HG02852 (cell line): ENCODE data around the gene SCARB1.

ENCODE experiments used
- ATAC-seq: cut with Tn5 transposase; IDR thresholded peaks from one replicate; pipeline ENCODE4 v1.9.1; 2021; ENCODE audit warnings: mild to moderate bottlenecking, moderate library complexity; ENCODE audit not compliant: unreplicated experiment

The SCARB1 gene

DNA sequence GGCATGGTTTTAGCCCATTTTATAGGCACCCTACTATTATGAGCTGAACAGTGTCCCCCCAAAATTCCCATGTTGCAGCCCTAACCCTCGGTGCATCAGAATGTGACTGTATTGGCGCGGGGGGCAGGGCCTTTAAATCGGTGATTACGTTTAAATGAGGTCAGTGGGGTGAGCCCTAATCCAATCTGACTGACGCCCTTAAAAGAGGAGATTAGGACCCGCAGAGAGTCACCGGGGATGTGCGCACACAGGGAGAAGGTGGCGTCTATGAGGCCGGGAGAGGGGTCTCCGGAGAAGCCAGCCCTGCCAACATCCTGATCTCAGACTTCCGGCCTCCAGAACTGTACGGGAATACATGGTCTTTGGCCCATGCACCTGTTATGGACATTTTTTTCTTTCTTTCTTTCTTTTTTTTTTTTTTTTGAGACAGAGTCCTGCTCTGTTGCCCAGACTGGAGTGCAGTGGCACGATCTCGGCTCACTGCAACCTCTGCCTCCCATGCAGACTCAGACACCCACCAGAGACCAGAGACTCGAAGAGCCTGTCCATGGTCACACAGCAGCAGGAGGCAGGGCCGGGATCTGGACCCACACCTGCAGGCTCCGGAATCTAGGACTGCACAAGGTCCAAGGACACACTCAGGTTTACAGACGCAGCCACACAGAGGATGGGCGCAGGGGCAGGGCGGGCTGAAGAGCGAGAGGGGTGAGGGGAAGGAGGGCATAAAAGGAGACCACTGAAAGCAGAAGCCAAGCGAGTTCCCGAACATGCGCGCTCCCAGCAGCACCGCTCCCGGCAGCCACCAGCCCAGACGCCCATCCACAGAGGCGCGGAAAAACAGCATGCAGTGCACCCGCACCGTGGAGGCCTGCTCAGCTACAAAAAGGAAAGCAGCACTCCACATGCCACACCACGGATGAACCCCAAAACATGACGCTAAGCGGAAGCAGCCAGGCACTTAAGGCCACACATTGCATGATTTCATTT lies 19.0 kb downstream of the SCARB1 start:
- ATAC-seq, result no peak

DNA sequence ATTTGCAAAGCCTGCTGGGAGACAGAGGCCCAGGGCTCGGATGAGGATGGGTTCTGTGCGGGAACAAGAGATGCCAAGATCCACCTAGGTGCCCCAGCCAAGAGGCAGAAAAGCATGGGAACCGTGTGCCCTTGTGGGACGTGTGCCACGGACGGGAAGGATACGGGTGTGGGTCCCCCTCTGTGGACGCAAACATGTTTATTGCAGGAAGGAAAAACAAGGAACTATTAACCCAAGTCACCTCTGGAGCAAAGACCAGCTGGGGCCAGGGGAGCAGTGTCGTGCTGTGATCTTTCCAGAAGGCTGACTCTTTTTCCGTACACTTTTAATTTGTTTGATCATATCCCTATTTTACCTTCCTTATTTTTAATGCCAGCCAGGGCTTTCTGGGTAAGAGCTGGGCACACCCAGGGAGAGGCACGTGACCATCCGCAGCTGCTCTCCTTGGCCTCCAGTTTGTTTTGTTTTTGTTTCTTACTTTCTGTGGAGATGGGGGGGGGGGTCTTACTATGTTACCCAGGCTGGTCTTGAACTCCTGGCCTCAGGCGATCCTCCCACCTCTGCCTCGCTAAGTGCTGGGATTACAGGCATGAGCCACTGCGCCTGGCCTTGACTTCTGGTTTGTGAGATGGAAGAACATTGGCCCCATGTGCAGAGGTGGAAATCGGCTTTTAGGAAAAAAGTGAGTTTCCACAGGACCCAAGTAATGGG lies 20.7 kb downstream of the SCARB1 start:
- ATAC-seq, result no peak

DNA sequence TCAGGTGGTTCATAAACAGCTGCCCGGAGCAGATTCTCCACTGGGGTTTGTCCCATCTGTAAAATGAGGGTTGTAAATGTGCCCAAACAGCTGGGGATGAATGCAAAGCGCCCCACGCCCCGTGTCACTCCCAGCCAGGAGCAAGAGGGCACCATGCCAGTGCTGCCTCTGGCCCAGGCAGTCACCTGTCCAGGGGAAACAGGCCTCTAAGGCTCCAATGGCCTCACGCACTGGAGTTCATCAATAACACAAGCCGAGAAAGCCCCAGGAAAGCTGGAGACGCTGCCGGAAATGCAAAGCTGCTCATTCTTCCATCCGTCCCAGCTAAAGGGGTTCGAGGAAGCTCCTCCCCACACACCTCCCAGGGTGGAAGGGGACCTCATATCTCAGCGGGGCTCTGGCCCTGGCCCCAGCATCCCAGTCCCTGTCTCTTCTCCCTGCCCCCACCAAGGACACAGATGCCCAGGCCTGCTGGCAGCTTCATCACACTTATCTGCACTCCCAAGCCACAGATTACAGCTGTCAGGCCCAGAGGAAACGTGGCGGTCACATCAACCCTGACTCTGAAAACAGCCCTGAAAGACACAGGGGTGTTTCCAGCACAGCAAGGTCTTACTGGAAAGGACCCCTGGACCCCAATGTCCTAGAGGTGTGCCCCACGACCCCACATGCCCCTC lies 21.5 kb downstream of the SCARB1 start:
- no peak for ATAC-seq

- no peak for ATAC-seq
Measured at GRCh38 chr12:124841558-124841945, 22.1 kb downstream of the SCARB1 start.

GRCh38 chr12:124837958-124838803 lies 25.5 kb downstream of the SCARB1 start:
- no peak for ATAC-seq

GRCh38 chr12:124837249-124837897 lies 26.3 kb downstream of the SCARB1 start:
- ATAC-seq, result no peak

DNA sequence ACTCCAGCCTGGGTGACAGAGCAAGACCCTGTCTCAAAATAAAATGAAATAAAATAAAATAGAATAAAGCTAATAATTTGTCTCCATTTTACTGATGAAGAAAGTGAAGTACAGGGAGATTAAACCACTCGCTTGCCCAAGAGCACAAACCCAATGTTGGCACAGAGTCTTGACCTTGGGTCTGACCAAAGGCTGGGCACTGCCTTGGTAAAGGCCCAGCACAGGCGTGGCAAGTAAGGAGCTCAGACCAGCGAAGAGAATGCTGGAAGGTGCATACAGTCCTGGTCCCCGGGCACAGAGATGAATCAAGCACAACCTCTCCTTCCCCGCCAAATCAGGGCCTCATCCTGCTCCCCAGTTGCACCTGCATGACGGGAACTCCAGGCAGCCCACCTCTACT lies 26.9 kb downstream of the SCARB1 start:
- ATAC-seq, result no peak

DNA sequence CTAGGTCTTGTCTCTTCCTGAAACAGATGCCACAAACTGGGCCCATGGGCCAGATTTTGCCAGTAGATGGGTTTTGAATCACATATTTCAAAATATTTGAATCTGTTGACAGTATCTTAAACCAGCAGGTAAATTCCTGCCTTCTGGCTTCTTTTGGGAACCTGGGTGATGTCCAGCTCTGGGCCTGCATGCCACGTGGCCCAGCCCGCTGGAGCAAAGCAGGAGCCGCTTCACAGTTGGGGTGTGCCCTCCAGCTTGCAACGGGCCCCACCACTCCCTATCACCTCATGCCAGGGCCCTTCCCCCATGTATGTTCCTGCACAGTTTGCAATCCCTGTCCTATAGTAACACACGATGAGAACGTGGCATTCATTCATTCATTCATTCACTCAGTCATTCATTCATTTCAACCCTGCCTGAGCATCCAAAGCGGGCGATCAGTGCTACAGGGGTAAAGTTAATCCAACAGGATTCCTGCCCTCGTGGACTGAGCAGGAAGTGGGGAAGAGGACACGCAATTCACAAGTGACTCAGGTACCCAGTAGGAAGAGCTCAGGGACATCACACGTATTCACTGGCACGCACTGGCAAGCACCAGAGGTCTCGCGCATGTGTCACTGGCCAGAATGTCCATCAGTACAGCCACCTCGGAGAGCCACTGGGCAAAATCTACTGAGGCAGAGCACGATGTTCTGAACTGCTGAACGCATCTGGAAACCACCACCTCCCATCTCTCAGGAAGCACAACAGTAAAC lies 27.8 kb downstream of the SCARB1 start:
- ATAC-seq, result no peak

DNA sequence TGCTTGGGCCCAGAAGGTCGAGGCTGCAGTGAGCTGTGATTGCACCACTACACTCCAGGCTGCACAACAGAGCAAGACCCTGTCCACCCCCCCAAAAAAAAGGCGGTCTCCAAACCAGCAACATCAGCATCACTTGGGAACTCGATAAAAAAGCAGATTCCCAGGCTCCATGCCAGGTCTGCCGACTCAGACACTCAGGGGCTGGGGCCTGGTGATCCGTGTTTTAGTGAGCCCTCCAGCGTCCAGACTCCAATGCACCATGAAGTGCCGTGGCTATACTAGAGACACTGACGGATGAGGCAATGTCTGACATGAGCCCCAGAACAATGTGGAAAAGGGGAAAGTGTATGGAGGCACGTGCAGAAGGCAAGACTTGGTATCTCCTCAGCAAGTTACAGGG lies 28.8 kb downstream of the SCARB1 start:
- no peak for ATAC-seq

DNA sequence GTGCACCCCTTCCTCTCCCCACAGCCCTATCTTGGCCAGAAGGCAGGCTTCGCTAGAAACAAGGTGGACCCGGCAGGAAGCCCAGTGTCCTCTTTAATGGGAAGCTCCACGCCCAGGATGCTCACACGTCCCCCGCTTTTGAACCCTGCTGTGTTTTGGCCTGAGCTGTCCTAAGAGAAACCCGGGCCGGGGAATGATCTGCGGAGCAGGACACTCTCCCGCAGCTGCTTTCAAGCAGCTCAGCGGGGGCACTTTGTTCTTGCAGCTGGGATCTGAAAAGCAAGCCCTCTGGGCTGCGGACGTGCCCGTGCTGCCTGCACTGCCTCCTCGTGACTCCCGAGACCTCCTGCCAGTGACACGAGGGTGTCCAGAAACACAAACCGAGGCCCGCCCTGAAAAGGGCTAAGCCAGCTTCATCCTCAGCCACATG lies 30.0 kb downstream of the SCARB1 start:
- ATAC-seq, result no peak

DNA sequence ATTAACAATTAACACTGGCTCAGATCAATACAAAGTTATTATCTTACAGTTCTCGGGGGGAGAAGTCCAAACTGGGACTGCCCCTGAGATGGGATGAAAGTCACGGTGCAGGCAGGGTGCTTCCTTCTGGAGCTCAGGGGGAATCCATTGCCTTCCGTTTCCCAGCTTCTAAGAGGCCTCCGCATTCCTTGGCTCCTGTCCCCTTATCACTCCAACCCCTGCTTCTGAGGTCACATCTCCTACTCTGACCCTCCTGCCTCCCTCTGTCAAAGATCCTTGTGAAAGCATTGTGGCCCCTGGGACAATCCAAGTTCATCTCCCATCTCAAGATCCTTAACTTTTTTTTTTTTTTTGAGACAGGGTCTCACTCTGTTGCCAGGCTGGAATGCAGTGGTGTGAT lies 30.8 kb downstream of the SCARB1 start:
- no peak for ATAC-seq

- ATAC-seq, result no peak
Measured at GRCh38 chr12:124831590-124831989, 32.1 kb downstream of the SCARB1 start.

DNA sequence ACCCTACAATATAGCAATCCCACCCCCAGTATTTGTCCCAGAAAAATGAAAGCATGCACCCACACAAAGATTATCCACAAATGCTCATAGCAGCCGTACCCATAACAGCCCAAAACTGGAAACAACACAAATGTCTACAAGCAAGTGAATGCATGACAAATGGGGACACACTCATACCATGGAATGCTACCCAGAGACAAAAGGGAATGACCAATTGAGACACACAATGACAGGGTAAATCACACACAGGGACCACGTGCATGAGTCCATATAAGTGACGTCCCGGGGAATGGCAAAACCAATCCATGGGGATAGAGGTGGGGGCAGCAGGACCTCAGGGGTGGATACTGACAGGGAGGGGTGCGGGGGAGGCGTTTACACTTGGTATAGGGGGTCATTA lies 33.4 kb downstream of the SCARB1 start:
- no peak for ATAC-seq

GRCh38 chr12:124829708-124830304 lies 33.9 kb downstream of the SCARB1 start:
- ATAC-seq, result no peak

DNA sequence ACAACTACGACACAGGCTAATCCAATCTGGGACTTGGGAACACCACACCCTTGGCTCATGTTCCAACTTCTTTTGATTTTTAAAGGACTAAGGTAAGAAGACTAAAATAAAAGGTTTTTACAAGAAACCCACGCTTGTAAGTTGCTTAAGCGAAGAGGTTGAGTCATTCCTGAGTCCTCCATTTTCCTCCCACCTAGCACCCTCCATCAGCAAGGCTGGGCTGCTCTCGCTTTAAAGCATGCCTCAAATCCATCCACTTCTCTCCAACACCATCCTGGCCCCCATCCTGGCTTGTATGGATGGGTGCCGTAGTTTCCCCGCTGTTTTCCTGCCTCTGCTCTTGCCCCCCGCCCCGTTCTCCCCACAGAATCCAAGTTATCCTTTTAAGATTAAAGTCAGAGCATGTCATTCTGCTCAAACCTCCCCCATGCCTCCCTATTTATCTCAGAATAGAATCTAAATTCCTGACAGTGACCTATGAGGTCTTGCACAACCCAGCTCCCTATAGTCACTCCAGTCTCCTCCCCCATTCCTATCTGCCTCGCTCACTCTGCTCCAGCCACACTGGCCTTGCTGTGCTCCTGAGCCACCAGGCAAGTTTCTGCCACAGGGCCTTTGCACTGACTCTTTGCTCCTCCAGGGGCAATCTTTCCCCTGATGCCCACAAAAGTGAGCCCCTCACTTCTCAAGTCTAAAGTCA lies 34.5 kb downstream of the SCARB1 start:
- no peak for ATAC-seq

DNA sequence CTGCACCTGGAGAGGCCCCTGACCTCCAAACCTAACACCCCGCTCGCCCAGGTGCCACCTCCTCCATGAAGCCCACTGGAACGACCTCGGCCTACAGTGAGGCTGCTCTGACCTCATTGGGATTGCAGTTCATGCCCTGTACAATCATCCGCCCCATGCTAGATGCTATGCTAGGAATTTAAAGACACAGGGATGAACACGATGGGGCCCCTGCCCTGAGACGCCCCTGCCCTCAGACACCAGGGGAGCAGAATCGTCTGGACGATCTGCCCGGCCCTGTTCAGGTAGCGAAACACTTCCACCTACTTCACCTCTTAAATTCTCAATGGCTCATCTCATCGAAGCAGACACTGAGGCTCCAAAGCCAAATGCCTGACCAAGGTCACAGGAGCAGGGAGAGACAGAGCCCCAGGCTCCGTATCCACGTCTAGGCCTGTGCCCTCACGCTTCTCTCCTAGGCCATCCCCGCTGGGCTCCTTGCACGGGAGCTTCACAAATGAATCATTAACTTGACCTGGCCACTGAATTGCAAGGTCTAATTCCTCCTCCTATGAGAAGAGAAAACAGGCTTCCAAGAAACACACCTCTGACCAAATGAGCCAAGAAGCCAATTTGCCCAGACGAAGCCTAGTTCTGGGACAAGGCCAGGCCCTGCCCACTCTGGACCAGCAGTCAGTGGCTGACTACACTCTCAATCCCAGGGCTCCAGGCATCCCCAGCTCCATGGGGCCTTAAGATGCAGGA lies 35.2 kb downstream of the SCARB1 start:
- ATAC-seq, result no peak

GRCh38 chr12:124827588-124828184 lies 36.0 kb downstream of the SCARB1 start:
- ATAC-seq, result peak; percentile 40
